ENCODE results near the gene BLM. TPM values are rescaled to one million over a fixed set of nuclear protein-coding genes. Genes with fewer than 3 reads are reported as not detected.

The BLM gene
- polyA plus RNA-seq, 1 of the 3 experiments (the other 2 are of a cell fraction): 2.7 TPM

DNA sequence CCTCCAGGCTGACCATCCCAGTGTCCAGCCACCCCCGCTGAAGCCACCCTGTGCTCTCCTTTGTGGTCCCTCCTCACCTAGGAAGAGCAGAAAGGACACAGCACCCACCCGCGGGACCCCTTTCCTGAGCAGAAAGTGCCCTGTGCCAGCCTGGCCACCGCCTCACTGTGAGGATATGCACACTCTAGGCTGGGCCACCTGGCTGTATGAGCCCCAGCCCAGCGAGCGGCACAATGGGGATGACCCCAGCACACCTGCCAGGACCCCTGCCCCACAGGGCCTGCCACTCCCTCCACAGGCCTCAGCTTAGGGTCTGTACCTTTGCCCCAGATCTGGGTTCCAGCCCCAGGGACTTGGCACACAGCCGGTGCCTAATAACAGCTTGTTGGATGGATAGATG, 103.3 kb downstream of the BLM start (continued):
- TF ChIP-seq, protein P1, sequence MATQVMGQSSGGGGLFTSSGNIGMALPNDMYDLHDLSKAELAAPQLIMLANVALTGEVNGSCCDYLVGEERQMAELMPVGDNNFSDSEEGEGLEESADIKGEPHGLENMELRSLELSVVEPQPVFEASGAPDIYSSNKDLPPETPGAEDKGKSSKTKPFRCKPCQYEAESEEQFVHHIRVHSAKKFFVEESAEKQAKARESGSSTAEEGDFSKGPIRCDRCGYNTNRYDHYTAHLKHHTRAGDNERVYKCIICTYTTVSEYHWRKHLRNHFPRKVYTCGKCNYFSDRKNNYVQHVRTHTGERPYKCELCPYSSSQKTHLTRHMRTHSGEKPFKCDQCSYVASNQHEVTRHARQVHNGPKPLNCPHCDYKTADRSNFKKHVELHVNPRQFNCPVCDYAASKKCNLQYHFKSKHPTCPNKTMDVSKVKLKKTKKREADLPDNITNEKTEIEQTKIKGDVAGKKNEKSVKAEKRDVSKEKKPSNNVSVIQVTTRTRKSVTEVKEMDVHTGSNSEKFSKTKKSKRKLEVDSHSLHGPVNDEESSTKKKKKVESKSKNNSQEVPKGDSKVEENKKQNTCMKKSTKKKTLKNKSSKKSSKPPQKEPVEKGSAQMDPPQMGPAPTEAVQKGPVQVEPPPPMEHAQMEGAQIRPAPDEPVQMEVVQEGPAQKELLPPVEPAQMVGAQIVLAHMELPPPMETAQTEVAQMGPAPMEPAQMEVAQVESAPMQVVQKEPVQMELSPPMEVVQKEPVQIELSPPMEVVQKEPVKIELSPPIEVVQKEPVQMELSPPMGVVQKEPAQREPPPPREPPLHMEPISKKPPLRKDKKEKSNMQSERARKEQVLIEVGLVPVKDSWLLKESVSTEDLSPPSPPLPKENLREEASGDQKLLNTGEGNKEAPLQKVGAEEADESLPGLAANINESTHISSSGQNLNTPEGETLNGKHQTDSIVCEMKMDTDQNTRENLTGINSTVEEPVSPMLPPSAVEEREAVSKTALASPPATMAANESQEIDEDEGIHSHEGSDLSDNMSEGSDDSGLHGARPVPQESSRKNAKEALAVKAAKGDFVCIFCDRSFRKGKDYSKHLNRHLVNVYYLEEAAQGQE (IDR thresholded peaks at IDR 0.05; ENCODE audit: low read depth, low read length): no peak

- Histone ChIP-seq H3K4me2 (no peak overlapping the region), H3K9me3 (no peaks in the 10 kb centered on the region), H3F3A (replicated peaks; ENCODE audit: insufficient read depth) (no peaks in the 10 kb centered on the region), H2AFZ (ENCODE audit: low read depth) (no peak overlapping the region), H3K4me1 (ENCODE audit: control insufficient read depth in 1 of 2, insufficient read depth in 2 of 2, low read depth in 1 of 2, low read length in 1 of 2) (peaks cover 0 to 16% of the 10 kb centered on the region in 2 experiments; a peak in 1 of 4 replicates), H3K27ac (ENCODE audit: low read depth in 2 of 2, low read length in 1 of 2) (no peak overlapping the region), H3K79me2 (ENCODE audit: insufficient read depth) (no peaks in the 10 kb centered on the region), H3K36me3 (replicated peaks in 1 of 2; ENCODE audit: control insufficient read depth in 1 of 2, insufficient read depth in 2 of 2, low read length in 1 of 2) (no peaks in the 10 kb centered on the region), H3K27me3 (ENCODE audit: insufficient read depth) (no peaks in the 10 kb centered on the region), H3K9ac (no peak overlapping the region), H4K20me1 (ENCODE audit: insufficient read depth) (no peaks in the 10 kb centered on the region), H3K4me3 (ENCODE audit: low read depth in 2 of 2, low read length in 1 of 2) (no peak overlapping the region), H3K9me2 (no peaks in the 10 kb centered on the region)
- CTCF ChIA-PET: interaction anchor here (1.0 to 1.5 kb wide), 2 partner anchors 17 to 110 kb away, joined by 3 read pairs; partner anchors contain the start of gene HDDC3
- POLR2A ChIA-PET: no interaction called here
- no peak for DNase-seq
- WGBS (ENCODE audit: low lambda C conversion rate): 78% methylated on average over 7 of the region's 8 CpGs
- TF ChIP-seq RAD21 (IDR thresholded peaks at IDR 0.05; ENCODE audit: low read length) (no peak), TCF12 (IDR thresholded peaks at IDR 0.05) (no peak), EZH2phosphoT487 (IDR thresholded peaks at IDR 0.05; ENCODE audit: borderline replicate concordance, low read depth) (no peak), GABPA (IDR thresholded peaks at IDR 0.05; ENCODE audit: low read depth) (no peak), IRF3 (IDR thresholded peaks at IDR 0.05; ENCODE audit: low read depth, low read length) (no peak), NFIC (IDR thresholded peaks at IDR 0.05; ENCODE audit: borderline replicate concordance) (no peak), FOXJ3 (CRISPR knock-in tag; IDR thresholded peaks at IDR 0.05) (no peak), SMC3 (IDR thresholded peaks at IDR 0.05; ENCODE audit: low read depth, low read length) (no peak), TEAD4 (IDR thresholded peaks at IDR 0.05; ENCODE audit: borderline replicate concordance, insufficient read depth) (no peak), ZBTB33 (IDR thresholded peaks at IDR 0.05; ENCODE audit: borderline replicate concordance, low read depth) (no peak), FOSL2 (IDR thresholded peaks at IDR 0.05; ENCODE audit: borderline replicate concordance, low read depth) (no peak), MXI1 (IDR thresholded peaks at IDR 0.05; ENCODE audit: low read depth, low read length) (no peak)
- TF ChIP-seq, protein P1 (IDR thresholded peaks at IDR 0.05; ENCODE audit: low read depth, low read length): no peak
- TF ChIP-seq, protein P2, sequence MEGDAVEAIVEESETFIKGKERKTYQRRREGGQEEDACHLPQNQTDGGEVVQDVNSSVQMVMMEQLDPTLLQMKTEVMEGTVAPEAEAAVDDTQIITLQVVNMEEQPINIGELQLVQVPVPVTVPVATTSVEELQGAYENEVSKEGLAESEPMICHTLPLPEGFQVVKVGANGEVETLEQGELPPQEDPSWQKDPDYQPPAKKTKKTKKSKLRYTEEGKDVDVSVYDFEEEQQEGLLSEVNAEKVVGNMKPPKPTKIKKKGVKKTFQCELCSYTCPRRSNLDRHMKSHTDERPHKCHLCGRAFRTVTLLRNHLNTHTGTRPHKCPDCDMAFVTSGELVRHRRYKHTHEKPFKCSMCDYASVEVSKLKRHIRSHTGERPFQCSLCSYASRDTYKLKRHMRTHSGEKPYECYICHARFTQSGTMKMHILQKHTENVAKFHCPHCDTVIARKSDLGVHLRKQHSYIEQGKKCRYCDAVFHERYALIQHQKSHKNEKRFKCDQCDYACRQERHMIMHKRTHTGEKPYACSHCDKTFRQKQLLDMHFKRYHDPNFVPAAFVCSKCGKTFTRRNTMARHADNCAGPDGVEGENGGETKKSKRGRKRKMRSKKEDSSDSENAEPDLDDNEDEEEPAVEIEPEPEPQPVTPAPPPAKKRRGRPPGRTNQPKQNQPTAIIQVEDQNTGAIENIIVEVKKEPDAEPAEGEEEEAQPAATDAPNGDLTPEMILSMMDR (IDR thresholded peaks at IDR 0.05): no peak
- TF ChIP-seq, protein P3, sequence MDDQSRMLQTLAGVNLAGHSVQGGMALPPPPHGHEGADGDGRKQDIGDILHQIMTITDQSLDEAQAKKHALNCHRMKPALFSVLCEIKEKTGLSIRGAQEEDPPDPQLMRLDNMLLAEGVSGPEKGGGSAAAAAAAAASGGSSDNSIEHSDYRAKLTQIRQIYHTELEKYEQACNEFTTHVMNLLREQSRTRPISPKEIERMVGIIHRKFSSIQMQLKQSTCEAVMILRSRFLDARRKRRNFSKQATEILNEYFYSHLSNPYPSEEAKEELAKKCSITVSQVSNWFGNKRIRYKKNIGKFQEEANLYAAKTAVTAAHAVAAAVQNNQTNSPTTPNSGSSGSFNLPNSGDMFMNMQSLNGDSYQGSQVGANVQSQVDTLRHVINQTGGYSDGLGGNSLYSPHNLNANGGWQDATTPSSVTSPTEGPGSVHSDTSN (IDR thresholded peaks at IDR 0.05): no peak
Observed at GRCh38 chr15:90822204-90822955, 105.2 kb downstream of the BLM start.

Measured in SK-N-SH (cell line).